DMS 273 treated with DMSO at 0.1 percent for 48 hours (cell line): Measurements from ENCODE around the gene DENND1A.
"Not testable (repeated sequence)": the region's sequence is repeated elsewhere in the genome, so short reads cannot be mapped to it uniquely, and the experiment has no call there.

Experiments
- DNase-seq: peaks from one replicate; lab custom pipeline; 2025; lab: John Stamatoyannopoulos, UW

The DENND1A gene

DNA sequence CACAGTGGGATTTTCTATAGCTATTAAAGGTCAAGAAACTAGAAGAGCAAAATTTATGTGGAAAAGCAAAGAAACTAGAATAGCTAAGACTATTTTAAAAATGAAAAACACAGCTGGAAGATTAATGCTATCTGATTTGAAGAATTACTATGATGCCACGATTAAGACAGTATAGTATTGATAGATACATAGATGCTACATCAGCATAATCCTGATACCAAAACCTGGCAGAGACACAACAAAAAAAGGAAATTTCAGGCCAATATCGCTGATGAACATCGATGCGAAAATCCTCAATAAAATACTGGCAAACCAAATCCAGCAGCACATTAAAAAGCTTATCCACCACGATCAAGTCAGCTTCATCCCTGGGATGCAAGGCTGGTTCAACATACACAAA is 201.4 kb downstream of the DENND1A start:
- not testable (repeated sequence) for DNase-seq

DNA sequence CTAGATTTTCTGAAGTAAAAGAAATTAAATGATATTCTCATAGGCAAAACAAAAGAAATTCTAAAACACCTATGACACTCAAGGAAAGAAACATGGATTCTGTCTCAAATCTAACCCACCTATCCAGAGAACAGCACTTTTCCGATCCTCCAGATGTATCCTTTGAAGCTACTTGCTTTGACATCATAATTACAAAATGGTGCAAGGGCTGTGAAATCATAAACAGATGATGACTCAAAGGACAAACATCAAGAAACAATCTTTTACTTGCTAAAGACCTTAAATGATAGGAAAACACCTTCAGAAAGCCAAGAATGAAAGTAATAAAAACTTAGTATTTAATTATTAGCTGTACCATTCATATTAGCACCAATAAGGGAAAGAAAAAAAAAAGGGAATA is 202.6 kb downstream of the DENND1A start:
- no peak for DNase-seq

DNA sequence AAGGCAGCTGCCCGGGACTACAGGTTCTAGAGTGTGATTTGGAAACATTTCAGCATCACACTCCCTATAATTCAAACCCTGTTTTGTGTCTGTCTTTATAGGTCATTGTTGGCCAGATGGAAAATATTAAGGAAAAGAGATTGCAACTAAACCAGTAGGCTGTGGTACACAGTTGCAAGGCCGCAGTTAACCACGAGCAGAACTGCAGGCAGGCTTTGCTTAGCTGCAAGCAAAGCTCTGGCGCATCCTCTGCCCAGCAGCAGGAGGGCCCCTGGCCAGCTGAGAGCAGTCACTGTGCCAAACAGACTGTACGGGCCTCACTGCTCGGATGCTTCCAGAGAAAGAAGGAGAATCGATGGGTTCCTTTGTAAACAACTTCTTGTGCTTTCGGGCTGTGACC is 204.5 kb downstream of the DENND1A start:
- no peak for DNase-seq

DNA sequence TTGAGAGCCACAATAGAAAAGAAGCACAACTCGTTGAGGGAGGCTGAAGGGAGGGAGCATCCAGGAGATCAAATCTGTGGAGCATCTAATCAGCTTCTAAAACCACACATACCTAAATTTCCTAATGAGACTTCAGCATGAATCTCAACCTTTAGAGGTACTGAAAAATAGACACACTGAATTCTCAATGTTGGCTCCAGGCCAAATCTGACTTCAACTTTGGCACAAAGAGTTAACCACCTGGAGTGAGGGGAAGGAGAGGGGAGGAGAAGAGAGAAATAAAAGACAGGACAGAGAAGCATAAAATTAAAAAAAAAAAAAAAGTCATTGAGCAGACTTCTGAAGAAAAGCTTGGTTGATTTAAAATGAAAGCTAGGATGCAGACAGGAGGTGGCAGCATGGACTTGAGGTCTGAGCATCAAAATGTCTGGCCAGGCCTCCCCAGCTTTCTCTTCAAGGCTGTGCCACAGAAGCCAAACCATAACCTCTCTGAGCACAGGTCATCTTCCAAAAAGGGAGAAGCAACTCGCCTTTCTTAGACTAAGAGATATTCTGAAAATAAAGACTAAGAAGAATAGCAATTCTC is 205.6 kb downstream of the DENND1A start:
- no peak for DNase-seq

DNA sequence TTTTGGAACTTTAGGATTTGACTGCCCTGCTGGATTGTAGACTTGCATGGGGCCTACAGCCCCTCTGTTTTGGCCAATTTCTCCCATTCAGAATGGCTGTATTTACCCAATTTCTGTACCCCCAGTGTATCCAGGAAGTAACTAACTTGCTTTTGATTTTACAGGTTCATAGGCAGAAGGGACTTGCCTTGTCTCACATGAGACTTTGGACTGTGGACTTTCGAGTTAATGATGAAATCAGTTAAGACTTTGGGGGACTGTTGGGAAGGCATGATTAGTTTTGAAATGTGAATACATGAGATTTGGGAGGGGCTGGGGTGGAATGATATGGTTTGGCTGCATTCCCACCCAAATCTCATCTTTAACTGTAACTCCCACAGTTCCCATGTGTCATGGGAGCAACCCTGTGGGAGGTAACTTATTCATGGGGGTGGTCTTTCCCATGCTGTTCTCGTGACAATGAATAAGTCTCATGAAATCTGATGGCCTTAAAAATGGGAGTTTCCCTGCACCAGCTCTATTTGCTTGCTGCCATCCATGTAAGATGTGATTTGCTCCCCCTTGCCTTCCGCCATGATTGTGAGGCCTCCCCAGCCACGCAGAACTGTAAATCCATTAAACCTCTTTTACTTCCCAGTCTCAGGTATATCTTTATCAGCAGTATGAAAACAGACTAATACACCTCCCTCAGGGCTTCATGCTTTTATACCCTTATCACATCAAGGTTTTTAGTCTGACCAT is 206.6 kb downstream of the DENND1A start:
- DNase-seq, result no peak

DNA sequence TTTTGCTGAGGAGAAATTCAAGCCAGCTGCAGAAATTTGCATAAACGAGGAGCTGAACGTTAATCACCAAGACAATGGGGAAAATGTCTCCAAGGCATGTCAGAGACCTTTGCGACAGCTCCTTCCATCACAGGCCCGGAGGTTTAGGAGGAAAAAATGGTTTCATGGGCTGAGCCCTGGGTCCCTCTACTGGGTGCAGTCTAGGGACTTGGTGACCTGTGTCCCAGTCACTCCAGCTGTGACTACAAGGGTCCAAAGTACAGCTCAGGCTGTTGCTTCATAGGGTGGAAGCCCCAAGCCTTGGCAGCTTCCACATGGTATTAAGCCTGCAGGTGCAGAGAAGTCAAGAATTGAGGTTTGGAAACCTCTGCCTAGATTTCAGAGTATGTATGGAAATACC is 207.5 kb downstream of the DENND1A start:
- DNase-seq, result no peak

DNA sequence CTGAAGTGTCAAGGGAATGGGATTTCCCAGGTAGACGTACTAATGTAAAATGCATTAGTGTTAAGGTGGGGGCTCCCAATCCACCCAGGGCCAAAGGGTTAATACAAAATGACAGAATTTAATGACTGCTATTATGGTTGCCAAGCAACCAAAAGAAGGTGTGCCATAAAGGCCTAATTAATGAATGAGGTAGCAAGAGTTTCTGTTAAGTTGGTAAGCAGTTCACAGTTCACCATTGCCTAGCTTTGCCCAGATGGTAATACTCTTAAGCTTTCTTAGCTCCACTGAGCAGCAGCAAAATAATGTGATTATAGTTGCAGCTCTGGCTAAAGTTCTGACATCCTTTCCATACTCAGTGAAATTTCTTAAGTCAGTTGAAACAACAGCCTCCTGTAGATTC is 211.7 kb downstream of the DENND1A start:
- DNase-seq, result no peak

DNA sequence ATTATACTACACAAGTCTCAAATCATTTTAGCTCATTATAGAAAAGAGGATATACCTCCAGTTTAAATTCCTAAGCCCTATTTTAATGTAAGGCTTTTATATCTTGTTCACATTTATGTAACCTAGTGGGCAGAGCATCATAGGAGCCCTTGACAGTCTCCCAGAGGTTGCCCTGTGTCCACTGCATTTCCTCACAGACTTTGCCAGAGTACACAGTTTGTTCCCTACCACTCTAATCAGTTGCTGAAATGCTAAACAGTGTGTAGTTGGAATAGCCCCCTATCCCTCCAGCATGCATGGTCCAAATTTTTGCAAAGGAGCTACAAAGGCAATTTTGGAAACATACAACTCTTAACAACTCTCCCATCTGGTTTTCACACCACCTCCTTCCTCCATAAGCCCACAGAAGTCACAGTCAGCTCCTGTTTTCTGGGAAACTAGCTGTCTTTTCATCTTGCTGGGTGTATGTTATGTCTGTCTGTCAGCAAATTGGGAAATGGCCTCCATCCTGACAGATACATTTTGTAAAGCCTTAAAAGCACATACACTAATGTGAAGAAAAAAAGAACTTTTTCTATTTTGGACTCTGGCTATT is 212.2 kb downstream of the DENND1A start:
- no peak for DNase-seq

DNA sequence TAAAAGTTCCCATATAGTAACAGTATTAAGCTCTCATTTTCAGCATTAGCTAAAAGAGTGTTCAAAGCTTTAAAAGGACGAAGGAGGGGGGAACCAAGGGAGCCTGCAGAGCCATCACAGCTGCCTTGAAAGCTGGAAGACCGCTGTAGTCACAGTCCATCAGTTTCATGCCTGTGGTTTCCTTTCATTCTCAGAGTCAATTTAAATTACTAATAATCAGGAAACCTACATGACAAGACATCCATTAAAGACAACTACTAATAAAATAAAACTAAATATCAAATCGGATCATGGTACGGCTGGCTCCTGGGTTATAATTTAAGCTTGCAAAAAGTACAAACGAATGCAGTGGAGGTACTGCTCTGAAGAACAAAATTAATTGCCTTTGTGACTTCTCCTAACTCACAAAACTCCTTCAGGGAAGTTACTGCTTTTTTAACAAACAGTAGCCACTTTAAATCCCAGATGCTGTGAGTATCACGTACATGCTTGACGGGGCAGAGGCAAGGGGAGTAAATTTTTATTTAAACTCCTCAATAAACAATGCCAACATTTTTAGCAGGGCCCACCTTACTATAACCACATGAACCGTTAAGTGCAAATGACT is 213.5 kb downstream of the DENND1A start:
- no peak for DNase-seq

DNA sequence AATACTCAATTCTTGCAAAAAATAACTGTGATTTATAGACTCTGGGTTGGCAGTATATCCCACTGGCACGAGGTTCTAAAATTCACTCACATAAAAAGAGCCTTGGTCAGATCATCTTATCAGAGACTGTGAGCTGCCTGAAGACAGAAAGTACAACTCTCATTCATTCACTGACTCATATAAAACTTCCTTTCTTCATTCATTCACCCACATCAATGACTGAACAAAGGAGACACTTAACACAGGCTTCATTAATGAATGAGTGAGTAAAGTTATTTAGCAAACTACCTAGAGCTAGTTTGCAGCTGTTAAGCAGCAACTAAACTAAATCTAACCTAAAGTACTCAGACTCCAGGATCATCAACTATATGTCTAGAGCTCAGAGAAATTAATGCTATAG is 214.7 kb downstream of the DENND1A start:
- no peak for DNase-seq

DNA sequence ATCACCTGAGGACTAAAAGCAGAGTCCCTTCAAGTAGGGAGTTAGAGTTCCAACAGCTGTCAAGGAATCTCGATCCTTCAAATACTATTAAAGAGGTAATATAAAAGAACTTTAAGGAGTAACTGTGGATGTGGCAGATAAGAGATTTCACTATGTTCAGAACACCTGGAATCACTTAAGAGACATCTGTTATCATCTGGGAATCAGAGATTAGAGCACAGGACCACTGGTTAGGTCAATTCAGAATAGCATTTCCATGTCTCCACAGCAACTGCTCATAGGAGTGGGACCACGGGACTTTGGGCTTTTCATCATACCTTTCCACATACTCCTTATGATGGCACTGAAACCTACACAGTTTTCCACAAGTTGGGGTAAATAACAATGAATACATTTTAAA is 216.6 kb downstream of the DENND1A start:
- no peak for DNase-seq

DNA sequence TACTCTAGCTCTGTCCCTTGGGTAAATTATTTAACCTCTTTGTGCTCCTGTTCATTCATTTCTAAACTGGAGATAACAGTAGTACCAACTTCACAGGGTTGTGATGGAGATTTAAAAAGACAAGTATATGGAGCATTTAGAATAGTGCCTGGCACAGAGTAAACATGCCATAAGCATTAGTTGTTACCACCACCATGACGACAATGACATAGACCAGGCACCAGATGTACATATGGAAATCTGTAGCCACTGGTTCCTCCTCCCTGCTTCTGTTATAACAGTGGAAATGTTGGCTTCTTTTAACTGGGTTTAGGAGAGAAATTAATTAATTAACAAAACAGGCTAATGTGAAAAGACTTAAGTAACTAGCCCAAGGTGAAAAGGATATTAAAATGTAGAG is 217.5 kb downstream of the DENND1A start:
- DNase-seq, result no peak

DNA sequence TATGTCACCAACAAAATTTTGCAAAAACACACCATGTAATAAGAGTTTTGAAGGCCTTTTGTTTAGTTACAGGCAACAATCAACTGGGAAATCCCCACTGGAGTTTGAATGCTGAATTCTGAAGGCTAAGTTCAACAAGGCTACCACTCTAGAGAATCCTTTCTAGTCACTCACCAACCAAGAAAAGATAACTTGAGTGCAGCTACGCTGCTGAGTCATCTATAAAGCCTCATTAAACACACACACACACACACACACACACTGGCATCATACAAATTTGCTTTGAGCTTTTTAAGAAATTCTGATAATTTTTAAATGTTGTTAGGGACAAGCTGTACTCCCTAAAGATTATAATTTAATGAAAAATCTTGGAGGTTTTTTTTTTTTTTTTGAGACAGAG is 219.6 kb downstream of the DENND1A start:
- no peak for DNase-seq

DNA sequence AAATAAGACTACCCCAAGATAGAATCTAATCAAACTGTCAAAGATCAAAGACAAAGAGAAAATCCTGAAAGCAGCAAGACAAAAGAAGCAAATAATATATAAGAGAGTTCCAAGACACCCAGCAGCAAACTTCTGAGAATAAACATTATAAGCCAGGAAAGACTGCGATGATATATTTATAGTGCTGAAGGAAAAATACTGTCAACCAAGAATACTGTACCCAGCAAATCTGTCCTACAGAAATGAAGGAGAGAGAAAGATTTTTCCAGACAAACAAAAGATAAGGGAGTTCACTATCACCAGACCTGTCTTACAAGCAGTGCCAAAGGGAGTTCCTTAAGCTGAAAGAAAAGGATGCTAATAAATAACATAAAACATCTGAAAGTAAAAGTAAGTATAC is 227.4 kb downstream of the DENND1A start:
- no peak for DNase-seq

DNA sequence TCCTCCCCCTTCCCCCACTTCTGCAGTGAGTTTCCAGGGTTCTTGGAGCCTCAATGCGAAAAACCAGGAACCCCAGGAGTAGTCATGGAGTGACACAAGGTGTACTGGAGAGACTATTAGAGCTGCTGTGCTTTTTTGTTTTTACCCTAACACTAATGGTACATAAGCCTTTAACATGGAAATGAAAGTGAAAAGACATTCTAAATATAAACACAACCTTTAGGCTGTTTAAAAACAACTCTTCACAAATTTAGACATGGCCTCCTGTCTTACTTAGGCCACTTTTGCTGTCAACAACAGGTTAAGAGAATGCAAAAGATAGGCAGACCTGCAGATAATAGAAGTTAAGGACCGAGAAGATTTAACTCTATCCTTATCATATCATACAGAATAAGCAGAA is 232.2 kb downstream of the DENND1A start:
- DNase-seq, result no peak

DNA sequence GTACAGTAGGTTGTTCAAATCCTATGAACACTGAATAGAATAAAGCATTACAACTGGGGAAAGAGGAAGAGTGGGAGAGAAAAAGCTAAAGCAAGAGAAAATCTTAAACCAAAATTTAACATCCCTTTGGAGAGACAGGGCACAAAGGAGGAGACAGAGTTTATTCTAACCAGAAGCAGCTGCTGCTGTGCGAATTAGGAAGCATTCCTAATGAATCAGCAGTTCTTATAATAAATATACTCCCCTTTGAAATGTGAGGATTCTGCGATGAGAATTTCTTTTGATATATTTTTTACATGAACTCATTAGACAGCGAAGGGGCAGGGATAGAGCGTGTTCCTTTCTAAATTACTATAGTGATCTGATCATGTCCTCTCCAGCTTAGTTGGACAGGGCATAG is 233.4 kb downstream of the DENND1A start:
- no peak for DNase-seq

DNA sequence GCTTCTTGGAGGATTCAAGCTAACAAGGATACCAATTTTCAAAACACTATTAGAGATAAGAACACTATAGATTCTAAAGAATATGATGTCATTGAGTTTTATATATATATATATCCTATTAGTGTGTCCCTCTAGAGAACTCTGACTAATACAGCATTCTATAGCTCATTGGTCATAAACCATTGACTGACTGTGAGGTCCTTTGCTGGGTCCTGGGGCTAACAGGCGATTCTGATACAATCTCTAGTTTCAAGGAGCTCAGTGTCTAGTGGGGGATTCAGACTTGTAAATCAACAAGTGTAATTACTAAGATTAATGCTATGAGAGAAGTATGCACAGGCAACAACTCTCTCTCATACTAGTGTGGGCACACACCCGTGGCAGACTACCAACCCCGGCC is 234.5 kb downstream of the DENND1A start:
- DNase-seq, result no peak

DNA sequence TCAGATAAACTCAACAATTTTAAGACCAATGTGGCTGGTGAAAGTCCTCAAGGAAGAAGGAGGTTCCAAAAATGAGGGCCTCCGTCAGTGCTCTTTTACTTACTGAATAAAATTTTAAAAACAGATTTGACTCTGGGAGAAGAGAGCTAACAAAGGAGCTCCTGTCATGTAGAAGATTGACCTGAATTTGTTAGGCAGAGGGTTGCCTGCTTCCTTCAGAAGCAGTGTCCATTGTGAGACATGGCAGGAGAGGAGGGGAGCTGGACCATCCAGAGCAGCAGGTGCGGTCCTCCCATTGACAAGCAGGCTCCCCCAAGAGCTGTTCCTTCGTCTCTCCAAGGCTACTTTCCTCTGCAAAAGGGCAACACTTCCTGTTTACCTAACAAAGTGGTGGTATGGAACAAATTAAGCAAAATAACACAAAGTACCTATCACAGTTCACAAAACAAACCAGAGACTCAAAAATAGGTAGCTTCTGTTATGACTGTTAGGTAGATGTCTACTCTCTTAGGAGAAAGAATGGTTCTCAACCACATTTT is 238.1 kb downstream of the DENND1A start:
- DNase-seq, result no peak

DNA sequence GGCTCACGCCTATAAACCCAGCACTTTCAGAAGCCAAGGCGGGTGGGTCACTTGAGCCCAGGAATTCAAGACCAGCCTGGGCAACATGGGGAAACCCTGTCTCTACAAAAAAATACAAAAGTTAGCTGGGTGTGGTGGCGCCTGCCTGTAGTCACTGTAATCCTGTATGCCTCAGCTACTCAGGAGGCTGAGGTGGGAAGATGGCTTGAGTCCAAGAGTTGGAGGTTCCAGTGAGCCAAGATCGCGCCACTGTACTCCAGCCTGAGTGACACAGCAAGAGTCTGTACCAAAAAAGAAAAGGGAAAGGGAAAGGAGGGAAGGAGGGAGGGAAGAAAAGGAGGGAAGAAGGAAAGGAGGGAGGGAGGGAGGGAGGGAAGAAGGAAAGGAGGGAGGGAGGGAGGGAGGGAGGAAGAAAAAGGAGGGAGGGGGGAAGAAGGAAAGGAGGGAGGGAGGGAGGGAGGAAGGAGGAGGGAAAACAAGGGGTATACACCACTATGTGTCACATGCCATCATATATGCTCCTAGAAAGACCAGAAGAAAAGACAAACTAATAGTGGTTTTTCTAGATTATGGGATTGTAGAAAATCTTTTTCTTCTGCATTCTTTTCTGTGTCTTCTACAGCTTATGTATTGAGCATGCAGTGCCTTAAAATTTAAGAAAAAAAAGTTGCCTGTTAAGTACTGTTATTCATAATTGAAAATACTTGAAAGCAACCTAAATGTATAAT is 240.1 kb downstream of the DENND1A start:
- DNase-seq, result no peak

DNA sequence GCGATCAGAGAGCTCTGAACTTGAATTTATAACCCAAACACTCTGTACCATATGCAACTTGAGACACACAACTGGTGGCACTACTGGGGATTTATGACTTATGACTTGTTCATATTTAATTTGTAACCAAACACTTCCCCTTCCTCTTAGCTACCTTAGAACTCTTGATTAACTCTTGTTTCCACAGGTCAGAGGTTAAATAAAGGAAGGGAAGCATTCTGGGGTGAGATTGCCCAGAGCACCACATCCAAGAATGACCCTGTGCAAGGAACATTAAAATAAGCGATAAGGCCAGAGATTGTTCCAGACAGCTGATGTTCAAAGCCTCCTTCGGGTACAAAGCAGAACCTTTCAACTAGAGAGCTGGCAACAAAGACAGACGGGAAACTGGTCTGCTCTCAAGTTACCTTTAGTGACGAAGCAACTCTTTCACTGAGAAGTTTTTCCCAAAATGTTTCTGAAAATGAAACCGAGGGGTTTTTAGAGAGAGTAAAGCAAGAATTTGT is 242.6 kb downstream of the DENND1A start:
- no peak for DNase-seq

DNA sequence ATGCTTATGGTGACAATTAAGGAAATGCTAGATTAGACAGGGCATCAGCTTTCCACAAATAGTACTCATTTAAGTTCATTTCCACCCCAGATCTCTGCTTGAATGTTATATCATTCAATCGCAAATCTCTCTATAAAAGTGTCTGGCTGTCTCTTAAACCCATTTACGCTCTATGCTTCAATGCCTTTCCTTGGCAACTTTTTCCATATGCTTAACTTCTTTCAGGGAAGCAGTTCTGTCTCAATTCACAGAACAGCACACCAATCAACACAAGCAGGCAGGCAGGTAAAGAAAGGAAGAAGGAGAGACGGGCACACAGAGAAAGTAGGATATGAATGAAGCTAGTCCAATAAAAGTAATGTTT is 243.1 kb downstream of the DENND1A start:
- DNase-seq, result no peak

DNA sequence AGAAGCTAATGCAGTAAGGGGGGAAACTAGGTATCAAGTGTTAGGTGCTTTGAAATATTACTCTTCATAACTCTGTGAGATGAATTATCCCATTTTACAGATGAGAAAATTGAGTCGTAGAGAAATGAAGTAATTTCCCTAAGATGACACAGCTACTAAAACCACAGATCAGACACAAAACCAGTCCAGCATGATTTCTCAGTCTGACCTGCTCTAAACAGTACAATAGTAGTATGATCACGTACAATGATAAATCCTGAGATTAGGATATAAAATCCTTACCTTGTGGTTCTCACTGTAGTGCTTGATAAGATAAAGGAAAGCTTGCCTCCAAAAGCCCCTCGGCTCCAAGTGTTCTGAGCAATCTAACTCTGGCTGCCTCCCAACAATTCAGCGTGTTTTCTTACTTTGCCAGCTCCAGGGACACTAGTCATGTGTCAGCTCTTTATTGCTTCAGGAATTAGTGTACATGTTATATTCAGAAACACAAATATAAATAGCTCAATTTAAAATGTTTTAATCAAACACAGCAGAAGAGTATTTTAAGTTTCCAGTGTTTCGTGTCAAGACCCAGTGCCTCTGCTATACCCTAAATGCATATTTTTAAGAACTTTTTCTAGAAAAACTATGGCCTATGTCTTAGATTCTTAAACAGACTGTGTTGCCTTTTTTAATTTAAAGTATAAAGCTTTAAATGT is 243.6 kb downstream of the DENND1A start:
- DNase-seq, result no peak
